IMR-90 (cell line): ENCODE data around the gene PRKACB. TPM values are rescaled to one million over a fixed set of nuclear protein-coding genes. Genes with fewer than 3 reads are reported as not detected.

Experiments used
- ATAC-seq: fragments of 200-7000 bp; cut with Tn5 transposase; 2 replicates; pipeline ENCODE4 v1.9.1; 2020; ENCODE audit warnings: low read depth, mild to moderate bottlenecking, moderate library complexity
- BruUV-seq: library from RNA; stranded (reverse); fragments of 400-500 nt; replicated peaks from 2 replicates; lab custom pipeline; 2021; lab: Mats Ljungman, UMichigan
- CTCF ChIA-PET: fragments of 300-600 bp; formaldehyde crosslinking; extraction: SDS; loops from one replicate; lab custom pipeline; 2021; ENCODE audit warnings: antibody characterized with exemption; lab: Yijun Ruan, JAX
- POLR2A ChIA-PET: fragments of 300-600 bp; sonication (Branson Sonifier 250); formaldehyde crosslinking; loops from one replicate; lab custom pipeline; 2022; ENCODE audit warnings: antibody characterized with exemption; ENCODE audit not compliant: unreplicated experiment; lab: Charles Lee
- DNase-seq: peaks from one replicate; pipeline ENCODE4 v3.0.0; 2013
- H2AFZ ChIP-seq: replicated peaks from 2 replicates; pipeline ENCODE3; 2013; ENCODE audit warnings: low read length, mild to moderate bottlenecking; ENCODE audit not compliant: poor library complexity
- H2AK5ac ChIP-seq: 2 replicates; pipeline ENCODE4 v1.6.1; 2013; ENCODE audit warnings: low read depth, low read length, inconsistent platforms
- H2AK9ac ChIP-seq: replicated peaks from 2 replicates; pipeline ENCODE3; 2013; ENCODE audit warnings: mild to moderate bottlenecking, low read depth, low read length, moderate library complexity; ENCODE audit not compliant: poor library complexity
- H2BK120ac ChIP-seq: 2 replicates; pipeline ENCODE4 v1.6.1; 2013; ENCODE audit warnings: low read depth, low read length, inconsistent platforms
- H2BK15ac ChIP-seq: 3 replicates; pipeline ENCODE4 v1.6.1; 2013; ENCODE audit warnings: low read depth, low read length, inconsistent platforms
- H2BK20ac ChIP-seq: 2 replicates; pipeline ENCODE4 v1.6.1; 2013; ENCODE audit warnings: low read depth, mild to moderate bottlenecking, inconsistent platforms, low read length, moderate library complexity
- H2BK5ac ChIP-seq: 2 replicates; pipeline ENCODE4 v1.6.1; 2013; ENCODE audit warnings: mild to moderate bottlenecking, low read depth, low read length, inconsistent platforms; ENCODE audit not compliant: poor library complexity, severe bottlenecking
- H3K14ac ChIP-seq: replicated peaks from 2 replicates; pipeline ENCODE4 v1.6.1; 2013; ENCODE audit warnings: low read depth, low read length, inconsistent platforms
- H3K18ac ChIP-seq: 2 replicates; pipeline ENCODE4 v1.6.1; 2013; ENCODE audit warnings: low read depth, low read length, control low read depth
- H3K23ac ChIP-seq: 2 replicates; pipeline ENCODE4 v1.6.1; 2013; ENCODE audit warnings: low read depth, low read length, inconsistent platforms
- H3K27ac ChIP-seq: 2 replicates; pipeline ENCODE4 v1.5.1; 2013; ENCODE audit warnings: mild to moderate bottlenecking, control low read depth, low read length; ENCODE audit not compliant: insufficient read depth
- H3K27me3 ChIP-seq: 2 replicates; pipeline ENCODE4 v1.6.1; 2013; ENCODE audit warnings: low read length; ENCODE audit not compliant: control insufficient read depth, insufficient read depth
- H3K36me3 ChIP-seq: 2 replicates; pipeline ENCODE4 v1.6.1; 2013; ENCODE audit warnings: low read length, mixed read lengths; ENCODE audit not compliant: control insufficient read depth, insufficient read depth
- H3K4ac ChIP-seq: 2 replicates; pipeline ENCODE4 v1.6.1; 2013; ENCODE audit warnings: low read depth, low read length, inconsistent platforms
- H3K4me1 ChIP-seq: 2 replicates; pipeline ENCODE4 v1.6.1; 2013; ENCODE audit warnings: low read length, mixed read lengths; ENCODE audit not compliant: control insufficient read depth, insufficient read depth
- H3K4me2 ChIP-seq: 2 replicates; pipeline ENCODE4 v1.6.1; 2013; ENCODE audit warnings: low read depth, mild to moderate bottlenecking, control low read depth, low read length, moderate library complexity
- H3K4me3 ChIP-seq: 2 replicates; pipeline ENCODE4 v1.5.1; 2013; ENCODE audit warnings: low read depth, mild to moderate bottlenecking, control low read depth, low read length, moderate library complexity; ENCODE audit not compliant: insufficient read depth
- H3K56ac ChIP-seq: 2 replicates; pipeline ENCODE4 v1.6.1; 2013; ENCODE audit warnings: low read length, inconsistent platforms; ENCODE audit not compliant: insufficient read depth; ENCODE audit errors: extremely low read depth
- H3K79me1 ChIP-seq, 2 experiments: 2 replicates each; pipeline ENCODE4 v1.6.1; 2013; ENCODE audit warnings: low read length in 2 of 2, inconsistent platforms in 1 of 2, low read depth in 1 of 2
- H3K9ac ChIP-seq: 2 replicates; pipeline ENCODE4 v1.6.1; 2013; ENCODE audit warnings: low read depth, low read length, control low read depth
- H3K9me1 ChIP-seq: 2 replicates; pipeline ENCODE4 v1.6.1; 2013; ENCODE audit warnings: low read length, inconsistent platforms; ENCODE audit not compliant: insufficient read depth
- H3K9me3 ChIP-seq: 2 replicates; pipeline ENCODE4 v1.6.1; 2013; ENCODE audit warnings: low read length; ENCODE audit not compliant: control insufficient read depth, insufficient read depth
- H4K20me1 ChIP-seq: 2 replicates; pipeline ENCODE4 v1.6.1; 2013; ENCODE audit warnings: low read length, inconsistent platforms; ENCODE audit not compliant: insufficient read depth
- H4K5ac ChIP-seq: 2 replicates; pipeline ENCODE4 v1.6.1; 2013; ENCODE audit warnings: mild to moderate bottlenecking, low read depth, low read length, control low read depth
- H4K8ac ChIP-seq, 2 experiments: 2 replicates each; pipeline ENCODE4 v1.6.1; 2013; ENCODE audit warnings: low read depth in 2 of 2, low read length in 2 of 2, control low read depth in 1 of 2, inconsistent platforms in 1 of 2
- H4K91ac ChIP-seq: 2 replicates; pipeline ENCODE4 v1.6.1; 2013; ENCODE audit warnings: low read depth, low read length, inconsistent platforms; ENCODE audit not compliant: insufficient read depth
- BHLHE40 ChIP-seq: fragments of 150-350 bp; IDR thresholded peaks from 2 replicates; pipeline ENCODE4 v1.6.1; 2016; ENCODE audit warnings: mild to moderate bottlenecking, low read depth, low read length
- CEBPB ChIP-seq: IDR thresholded peaks from 2 replicates; pipeline ENCODE4 v1.6.1; 2012; ENCODE audit warnings: low read depth, low read length, improper control_type of control experiment
- CHD1 ChIP-seq: IDR thresholded peaks from 2 replicates; pipeline ENCODE4 v1.6.1; 2012; ENCODE audit warnings: low read depth, low read length, improper control_type of control experiment
- FOS ChIP-seq: fragments of 150-350 bp; IDR thresholded peaks from 2 replicates; pipeline ENCODE4 v1.6.1; 2016; ENCODE audit warnings: low read depth, low read length
- MAFK ChIP-seq: IDR thresholded peaks from 2 replicates; pipeline ENCODE4 v1.6.1; 2012; ENCODE audit warnings: low read depth, low read length, improper control_type of control experiment
- MAZ ChIP-seq: IDR thresholded peaks from 2 replicates; pipeline ENCODE4 v1.6.1; 2012; ENCODE audit warnings: low read depth, mild to moderate bottlenecking, low read length, improper control_type of control experiment, moderate library complexity, borderline replicate concordance
- MXI1 ChIP-seq: IDR thresholded peaks from 2 replicates; pipeline ENCODE4 v1.6.1; 2012; ENCODE audit warnings: low read depth, mild to moderate bottlenecking, low read length, moderate library complexity, borderline replicate concordance
- NFE2L2 ChIP-seq: fragments of 150-350 bp; IDR thresholded peaks from 2 replicates; pipeline ENCODE4 v1.6.1; 2016; ENCODE audit warnings: low read depth, mild to moderate bottlenecking, low read length
- POLR2A ChIP-seq: IDR thresholded peaks from 2 replicates; pipeline ENCODE4 v1.6.1; 2012; ENCODE audit warnings: mild to moderate bottlenecking, low read depth, low read length
- RAD21 ChIP-seq: IDR thresholded peaks from 2 replicates; pipeline ENCODE4 v1.6.1; 2012; ENCODE audit warnings: low read length, improper control_type of control experiment
- RCOR1 ChIP-seq: IDR thresholded peaks from 2 replicates; pipeline ENCODE4 v1.6.1; 2012; ENCODE audit warnings: mild to moderate bottlenecking, low read length, improper control_type of control experiment; ENCODE audit not compliant: insufficient replicate concordance
- RFX5 ChIP-seq: IDR thresholded peaks from 2 replicates; pipeline ENCODE4 v1.8.0; 2012; ENCODE audit warnings: low read depth, mild to moderate bottlenecking, low read length, moderate library complexity
- SMC3 ChIP-seq: fragments of 150-350 bp; IDR thresholded peaks from 2 replicates; pipeline ENCODE4 v1.6.1; 2016; ENCODE audit warnings: low read depth, mild to moderate bottlenecking, antibody characterized with exemption, low read length, moderate library complexity
- USF2 ChIP-seq: fragments of 150-350 bp; IDR thresholded peaks from 2 replicates; pipeline ENCODE4 v1.6.1; 2017; ENCODE audit warnings: mild to moderate bottlenecking, antibody characterized with exemption, low read length, low read depth
- WGBS, 2 experiments: methylation state at CpG; one replicate each; pipeline versions ENCODE4 v1.1.5 to v1.1.7; 2013; ENCODE audit warnings: missing lambda C conversion rate in 2 of 2; ENCODE audit not compliant: insufficient read length in 1 of 2; ENCODE audit errors: extremely low coverage in 2 of 2; 5-methylcytosine and 5-hydroxymethylcytosine counted together
- dilution Hi-C: fragments of 300-500 bp; cut with HindIII; formaldehyde crosslinking; loops from one replicate; pipeline ENCODE4 v1.14.3; 2018; ENCODE audit warnings: low sequenced_read_pairs; ENCODE audit not compliant: unreplicated experiment
- in situ Hi-C: fragments of 300-500 bp; cut with MboI; formaldehyde crosslinking; loops from 3 replicates; pipeline ENCODE4 v1.14.3; 2019; ENCODE audit warnings: low sequenced_read_pairs, inconsistent platforms, mixed read lengths
- intact Hi-C: fragments of 100-400 bp; cut with micrococcal nuclease; formaldehyde crosslinking; loops from 2 replicates; pipeline ENCODE4 v1.10.0; 2022
- polyA plus RNA-seq, 3 experiments: library from polyadenylated mRNA; depleted of rRNA; stranded (reverse); fragments of >200 nt; gene quantifications; 2 replicates each; pipeline ENCODE4 v1.2.3, GENCODE V29; 2012; ENCODE audit warnings: low replicate concordance in 1 of 3
- total RNA-seq: library from RNA; depleted of rRNA; stranded (reverse); fragments of >200 nt; gene quantifications from 2 replicates; pipeline ENCODE4 v1.2.3, GENCODE V29; 2012
- TF ChIP-seq, protein P1 (sequence below): fragments of 150-350 bp; IDR thresholded peaks from 2 replicates; pipeline ENCODE4 v1.6.1; 2016; ENCODE audit warnings: low read depth, mild to moderate bottlenecking, low read length, moderate library complexity, borderline replicate concordance
- TF ChIP-seq, protein P2 (sequence below): conservative IDR thresholded peaks from 2 replicates; pipeline ENCODE4 v1.5.1; 2012; ENCODE audit warnings: mild to moderate bottlenecking, low read depth, low read length, improper control_type of control experiment

PRKACB gene
- total and polyA plus RNA-seq, 2 of the 4 experiments (the other 2 are of a cell fraction): 8.2 to 8.3 TPM

DNA sequence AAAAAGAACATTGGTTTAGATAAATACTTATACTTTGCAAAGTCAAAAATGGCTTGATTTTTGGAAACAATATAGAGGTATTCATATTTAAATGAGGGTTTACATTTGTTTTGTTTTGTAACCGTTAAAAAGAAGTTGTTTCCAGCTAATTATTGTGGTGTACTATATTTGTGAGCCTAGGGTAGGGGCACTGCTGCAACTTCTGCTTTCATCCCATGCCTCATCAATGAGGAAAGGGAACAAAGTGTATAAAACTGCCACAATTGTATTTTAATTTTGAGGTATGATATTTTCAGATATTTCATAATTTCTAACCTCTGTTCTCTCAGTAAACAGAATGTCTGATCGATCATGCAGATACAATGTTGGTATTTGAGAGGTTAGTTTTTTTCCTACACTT is 92.2 kb downstream of the PRKACB start:
- TF ChIP-seq BHLHE40 (no peak), MAFK (no peak), MXI1 (no peak), RFX5 (no peak), RAD21 (no peak), CEBPB (no peak), POLR2A (no peak), SMC3 (no peak), MAZ (no peak), CHD1 (no peak), USF2 (no peak), RCOR1 (no peak), NFE2L2 (no peak), FOS (no peak)
- TF ChIP-seq, protein P1, sequence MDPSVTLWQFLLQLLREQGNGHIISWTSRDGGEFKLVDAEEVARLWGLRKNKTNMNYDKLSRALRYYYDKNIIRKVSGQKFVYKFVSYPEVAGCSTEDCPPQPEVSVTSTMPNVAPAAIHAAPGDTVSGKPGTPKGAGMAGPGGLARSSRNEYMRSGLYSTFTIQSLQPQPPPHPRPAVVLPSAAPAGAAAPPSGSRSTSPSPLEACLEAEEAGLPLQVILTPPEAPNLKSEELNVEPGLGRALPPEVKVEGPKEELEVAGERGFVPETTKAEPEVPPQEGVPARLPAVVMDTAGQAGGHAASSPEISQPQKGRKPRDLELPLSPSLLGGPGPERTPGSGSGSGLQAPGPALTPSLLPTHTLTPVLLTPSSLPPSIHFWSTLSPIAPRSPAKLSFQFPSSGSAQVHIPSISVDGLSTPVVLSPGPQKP: no peak
- TF ChIP-seq, protein P2, sequence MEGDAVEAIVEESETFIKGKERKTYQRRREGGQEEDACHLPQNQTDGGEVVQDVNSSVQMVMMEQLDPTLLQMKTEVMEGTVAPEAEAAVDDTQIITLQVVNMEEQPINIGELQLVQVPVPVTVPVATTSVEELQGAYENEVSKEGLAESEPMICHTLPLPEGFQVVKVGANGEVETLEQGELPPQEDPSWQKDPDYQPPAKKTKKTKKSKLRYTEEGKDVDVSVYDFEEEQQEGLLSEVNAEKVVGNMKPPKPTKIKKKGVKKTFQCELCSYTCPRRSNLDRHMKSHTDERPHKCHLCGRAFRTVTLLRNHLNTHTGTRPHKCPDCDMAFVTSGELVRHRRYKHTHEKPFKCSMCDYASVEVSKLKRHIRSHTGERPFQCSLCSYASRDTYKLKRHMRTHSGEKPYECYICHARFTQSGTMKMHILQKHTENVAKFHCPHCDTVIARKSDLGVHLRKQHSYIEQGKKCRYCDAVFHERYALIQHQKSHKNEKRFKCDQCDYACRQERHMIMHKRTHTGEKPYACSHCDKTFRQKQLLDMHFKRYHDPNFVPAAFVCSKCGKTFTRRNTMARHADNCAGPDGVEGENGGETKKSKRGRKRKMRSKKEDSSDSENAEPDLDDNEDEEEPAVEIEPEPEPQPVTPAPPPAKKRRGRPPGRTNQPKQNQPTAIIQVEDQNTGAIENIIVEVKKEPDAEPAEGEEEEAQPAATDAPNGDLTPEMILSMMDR: no peak
- Histone ChIP-seq H4K5ac (no peak overlapping the region), H3K9me3 (no peaks in the 10 kb centered on the region), H2BK5ac (no peak overlapping the region), H3K27me3 (no peaks in the 10 kb centered on the region), H2AK5ac (no peak overlapping the region), H2AK9ac (no peak overlapping the region), H4K8ac (no peak overlapping the region), H3K9ac (no peak overlapping the region), H3K4me1 (no peaks in the 10 kb centered on the region), H3K56ac (no peak overlapping the region), H3K9me1 (no peaks in the 10 kb centered on the region), H4K20me1 (no peaks in the 10 kb centered on the region), H3K4ac (no peak overlapping the region), H3K27ac (no peak overlapping the region), H2AFZ (no peak overlapping the region), H3K4me3 (no peak overlapping the region), H2BK20ac (no peak overlapping the region), H3K4me2 (no peak overlapping the region), H3K36me3 (peaks cover 6% of the 10 kb centered on the region), H2BK120ac (no peak overlapping the region), H4K91ac (no peak overlapping the region), H3K79me1 (no peaks in the 10 kb centered on the region; a peak in 1 of 4 replicates), H3K18ac (no peak overlapping the region), H2BK15ac (no peak overlapping the region), H3K14ac (no peak overlapping the region), H3K23ac (no peak overlapping the region)
- no CpG with 5 or more reads among the region's 2 CpGs for WGBS, 2 experiments
- in situ Hi-C loops: no loop called here
- dilution Hi-C loops: no loop called here
- CTCF ChIA-PET: interaction anchor here (0.5 kb wide), 1 partner anchor 253 kb away, joined by 3 read pairs; no protein-coding TSS in a partner anchor
- POLR2A ChIA-PET: no interaction called here
- BruUV-seq: no TSS peak
- intact Hi-C loops: no loop called here
- no peak for DNase-seq
- ATAC-seq: no peak
